MV-4-11 (cell line): ENCODE measurements around the gene RPUSD3.
"Not testable (repeated sequence)": the region's sequence is repeated elsewhere in the genome, so short reads cannot be mapped to it uniquely, and the experiment has no call there.

Experiments
- DNase-seq: peaks from one replicate; lab custom pipeline; 2025; lab: John Stamatoyannopoulos, UW

RPUSD3 gene

DNA sequence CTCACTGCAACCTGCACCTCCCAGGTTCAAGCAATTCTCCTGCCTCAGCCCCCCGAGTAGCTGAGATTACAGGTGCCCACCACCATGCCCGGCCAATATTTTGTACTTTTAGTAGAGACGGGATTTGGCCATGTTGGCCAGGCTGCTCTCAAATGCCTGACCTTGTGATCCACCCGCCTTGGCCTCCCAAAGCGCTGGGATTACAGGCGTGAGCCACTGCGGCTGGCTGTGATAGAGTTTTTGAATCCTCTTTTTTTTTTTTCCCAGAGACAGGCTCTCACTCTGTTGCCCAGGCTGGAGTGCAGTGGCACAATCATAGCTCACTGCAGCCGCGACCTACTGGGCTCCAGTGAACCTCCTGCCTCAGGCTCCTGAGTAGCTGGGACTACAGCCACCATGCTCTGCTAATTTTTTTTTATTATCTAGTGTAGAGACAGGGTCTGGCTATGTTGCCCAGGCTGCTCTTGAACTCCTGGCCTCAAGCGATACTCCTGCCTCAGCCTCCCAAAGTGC, 21.4 kb upstream of the RPUSD3 start:
- DNase-seq = not testable (repeated sequence)

DNA sequence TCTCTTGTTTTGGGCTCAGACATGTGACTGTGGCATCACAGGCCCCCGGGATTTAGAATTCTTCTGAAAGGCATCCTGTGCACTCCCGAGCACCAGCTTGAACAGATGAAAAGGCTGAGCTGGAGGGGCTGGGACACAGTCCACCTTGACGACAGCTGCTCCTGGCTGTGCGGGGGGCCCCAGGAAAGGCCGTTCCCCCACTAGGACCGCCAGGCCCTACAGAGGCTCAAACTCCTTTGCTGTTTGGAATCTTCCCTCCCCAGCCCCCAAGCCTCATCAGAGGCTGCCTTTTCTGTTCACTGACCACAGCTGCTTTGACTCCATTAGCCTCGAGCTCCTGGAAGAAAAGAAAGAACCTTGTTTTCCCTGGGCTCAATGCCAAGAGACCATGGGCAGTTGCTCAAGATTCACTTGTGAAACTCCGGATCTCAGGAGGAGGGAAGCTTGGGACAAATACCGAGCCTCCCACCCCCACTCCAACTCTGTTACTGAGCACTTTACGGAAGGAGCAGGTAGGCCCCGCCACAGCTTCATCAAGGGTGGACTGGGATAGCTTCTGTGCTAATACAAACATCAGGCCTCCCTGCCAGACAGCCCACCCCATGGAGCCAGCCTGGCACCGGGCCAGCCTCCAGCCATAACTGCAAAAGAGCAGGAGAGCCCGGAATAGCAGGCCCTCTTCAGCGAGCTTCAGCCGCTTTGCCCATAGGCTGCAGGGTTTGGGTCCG, 20.6 kb upstream of the RPUSD3 start:
- DNase-seq = peak; percentile 63

DNA sequence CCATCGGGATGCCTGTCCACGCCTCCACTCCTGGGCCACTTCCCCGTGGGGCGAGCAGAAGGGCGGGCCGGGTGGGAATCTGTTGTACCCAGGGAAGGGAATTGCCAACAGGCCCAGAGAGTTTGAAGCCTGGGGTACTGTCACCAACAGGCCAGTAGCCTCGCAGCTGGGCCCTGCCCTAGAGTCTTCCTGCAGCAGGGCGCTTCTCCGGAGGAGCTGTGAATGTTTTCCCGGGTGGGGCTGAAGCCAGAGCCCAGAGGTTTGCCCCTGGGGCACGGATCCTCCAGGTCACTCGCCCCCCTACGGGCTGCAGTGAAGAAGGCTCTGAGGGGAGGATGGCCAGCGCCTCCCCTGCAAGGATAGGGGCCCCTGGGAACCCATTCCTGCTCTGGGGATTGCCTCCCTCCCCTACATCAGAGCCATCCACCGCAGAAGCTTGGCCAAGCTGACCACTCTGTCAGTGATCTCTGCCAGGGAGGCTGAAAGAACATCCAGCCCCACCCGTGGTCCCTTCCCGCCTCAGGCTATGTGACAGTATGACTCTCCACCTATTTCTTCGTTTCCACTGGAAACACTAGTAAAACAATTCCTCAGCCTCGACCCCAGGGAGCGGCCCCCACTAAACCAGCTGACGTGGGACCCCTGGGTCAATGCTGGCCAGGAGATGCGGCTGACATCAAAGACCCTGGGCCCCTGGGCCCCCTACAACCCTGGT, 19.4 kb upstream of the RPUSD3 start:
- DNase-seq = no peak

DNA sequence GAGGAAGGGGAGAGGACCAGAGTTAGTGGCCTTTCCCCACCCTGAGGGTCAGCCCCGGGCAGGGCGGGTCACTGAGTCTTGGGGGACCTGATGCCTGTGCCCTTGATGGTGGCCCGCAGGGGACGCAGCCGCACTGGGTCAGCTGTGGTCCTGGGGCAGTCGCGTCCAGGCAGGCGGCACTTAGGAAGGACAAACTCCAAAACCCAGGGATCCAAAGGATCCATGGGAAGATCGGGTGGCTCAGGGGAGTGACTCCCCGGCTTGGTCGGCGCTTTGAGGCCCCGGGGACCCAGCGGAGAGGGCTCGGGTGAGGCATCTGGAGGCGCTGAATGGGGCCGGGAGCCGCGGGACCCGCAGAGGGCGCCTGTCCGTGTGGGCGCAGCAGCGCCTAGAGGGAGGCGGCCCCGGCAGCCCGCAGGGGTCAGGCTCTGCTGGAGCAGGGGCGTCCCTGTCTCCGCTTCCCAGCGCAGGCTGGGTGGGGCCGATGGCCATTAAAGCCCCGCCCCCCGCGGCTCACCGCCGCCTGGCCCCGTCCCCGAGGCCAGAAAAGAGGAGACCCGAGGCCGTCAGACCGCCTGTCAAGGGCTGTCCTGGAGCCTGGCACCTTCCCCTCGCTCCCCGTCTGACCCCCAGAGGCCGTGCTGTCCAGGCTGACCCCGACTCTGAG, 18.7 kb upstream of the RPUSD3 start:
- no peak for DNase-seq

DNA sequence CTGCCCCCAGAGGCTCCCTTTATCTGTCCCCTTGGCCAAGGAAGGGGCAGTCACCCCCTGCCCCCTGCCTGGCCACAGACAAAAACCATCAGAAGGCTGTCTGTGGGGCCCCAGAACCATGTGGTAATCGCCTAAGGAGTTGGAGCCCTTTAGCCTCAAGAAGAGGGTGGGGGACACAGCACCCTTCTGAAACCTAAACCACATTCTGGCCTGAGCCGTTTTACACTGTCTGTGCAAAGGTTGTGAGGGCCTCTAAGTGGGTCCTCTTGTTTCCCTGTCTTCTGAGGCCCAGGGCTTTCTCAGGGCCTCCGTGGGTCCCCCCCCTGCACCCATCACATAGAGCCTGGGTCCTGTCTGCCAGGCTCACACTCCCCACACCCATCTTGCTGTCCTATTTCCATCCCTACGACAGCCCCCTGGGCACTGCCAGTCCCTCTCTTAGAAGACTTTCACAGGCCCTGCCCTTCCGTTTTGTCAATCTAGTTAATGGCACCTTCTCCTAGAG, 17.9 kb upstream of the RPUSD3 start:
- no peak for DNase-seq

DNA sequence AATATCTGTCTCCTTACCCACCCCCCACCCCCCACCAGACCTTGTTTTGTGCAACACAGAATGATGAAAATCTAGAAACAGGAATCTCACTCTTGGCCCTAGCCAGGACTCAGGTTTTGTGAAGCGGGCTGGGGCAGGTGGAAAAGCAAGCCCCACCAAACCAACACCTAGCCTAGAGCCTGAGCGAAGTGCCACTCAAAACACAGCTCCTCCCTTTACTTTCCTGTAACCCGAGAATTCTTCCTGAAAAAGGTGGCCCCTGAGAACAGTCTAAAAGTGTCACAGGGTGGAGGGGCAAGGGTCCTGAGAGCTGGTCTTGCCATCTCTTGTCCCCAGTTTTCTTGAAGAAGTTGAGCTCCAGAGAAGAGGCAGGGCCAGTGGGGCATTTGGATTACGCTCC, 17.4 kb upstream of the RPUSD3 start:
- no peak for DNase-seq

DNA sequence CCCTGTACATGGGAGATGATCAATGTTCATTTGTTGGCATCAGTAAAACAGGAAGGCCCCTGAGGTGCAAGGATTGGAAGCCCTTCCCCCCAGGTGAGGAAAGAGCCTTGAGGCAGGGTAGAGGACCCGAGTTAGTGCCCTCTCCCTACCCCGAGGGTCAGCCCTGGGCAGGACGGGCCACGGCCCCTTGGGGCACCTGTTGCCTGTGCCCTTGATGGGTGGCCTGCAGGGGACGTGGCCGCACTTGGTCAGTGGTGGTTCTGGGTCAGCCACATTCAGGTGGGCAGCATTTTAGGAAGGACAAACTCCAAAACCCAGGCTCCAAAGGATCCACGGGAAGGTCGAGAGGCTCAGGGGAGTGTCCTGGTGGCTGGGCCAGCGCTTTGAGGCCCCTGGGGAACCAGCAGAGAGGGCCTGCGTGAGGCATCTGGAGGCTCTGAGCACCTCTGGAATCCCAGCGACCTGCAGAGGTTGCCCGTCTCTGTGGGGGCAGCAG, 15.8 kb upstream of the RPUSD3 start:
- DNase-seq = no peak

DNA sequence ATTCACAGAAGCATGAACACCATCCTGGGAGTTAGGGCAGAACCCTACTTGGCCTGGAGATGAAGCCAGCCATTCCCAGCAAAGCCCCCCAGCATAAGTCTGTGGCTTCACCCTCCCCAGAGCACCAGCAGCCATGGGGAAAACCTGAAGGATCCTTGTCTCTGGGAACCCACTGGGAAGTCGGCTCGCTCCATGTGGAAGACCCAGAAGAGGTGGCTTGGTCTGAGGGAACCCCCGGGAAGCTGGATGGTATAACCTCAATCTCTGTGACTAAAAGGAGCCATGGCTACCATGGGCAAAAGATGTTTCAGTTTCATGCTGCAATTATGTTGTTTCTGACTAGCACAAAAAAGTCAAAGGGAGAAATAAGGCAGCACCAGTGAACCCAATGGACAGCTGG, 11.8 kb upstream of the RPUSD3 start:
- DNase-seq = no peak

DNA sequence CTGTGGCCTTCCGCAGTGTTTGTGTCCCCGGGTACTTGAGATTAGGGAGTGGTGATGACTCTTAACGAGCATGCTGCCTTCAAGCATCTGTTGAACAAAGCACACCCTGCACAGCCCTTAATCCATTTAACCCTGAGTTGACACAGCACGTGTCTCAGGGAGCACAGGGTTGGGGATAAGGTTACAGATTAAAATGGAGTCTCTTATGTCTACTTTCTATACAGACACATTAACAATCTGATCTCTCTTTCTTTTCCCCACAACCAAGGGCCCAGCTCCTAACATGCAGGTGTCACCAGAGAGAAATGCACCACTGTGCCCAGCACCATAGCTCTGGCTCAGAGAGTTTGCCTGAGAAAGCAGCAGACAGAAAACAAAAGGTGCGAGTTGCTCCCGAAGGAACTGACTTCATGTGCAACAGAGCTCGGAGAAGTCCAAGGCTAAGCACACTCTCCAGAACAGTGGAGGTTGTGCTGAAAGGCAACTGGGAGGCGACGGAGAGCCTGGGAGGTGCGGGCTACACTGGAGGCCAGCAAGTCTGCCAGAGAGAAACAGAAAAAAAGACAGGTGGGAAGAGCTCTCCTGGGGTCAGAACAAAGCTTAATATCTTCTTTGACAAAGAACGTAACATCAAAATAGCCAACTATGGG, 10.6 kb upstream of the RPUSD3 start:
- not testable (repeated sequence) for DNase-seq

DNA sequence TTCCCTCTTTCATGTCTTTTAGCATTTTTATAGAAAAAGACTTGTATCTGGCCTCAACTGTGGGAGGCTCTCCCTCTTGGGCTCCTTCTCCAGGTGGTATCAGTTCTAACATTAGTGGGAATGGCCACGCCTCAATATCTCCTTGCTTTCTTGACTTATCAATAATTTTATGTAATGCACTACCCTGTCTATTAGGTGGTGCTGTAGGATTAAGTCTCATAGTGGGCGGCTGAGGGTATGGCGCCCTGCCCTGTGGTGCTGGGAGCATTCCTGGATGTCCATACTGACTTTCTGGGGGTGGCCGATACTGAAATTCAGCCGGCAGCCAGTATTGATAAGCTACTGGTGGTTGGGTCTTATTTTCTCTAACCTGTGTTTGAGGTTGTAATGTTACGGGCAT, 8.7 kb upstream of the RPUSD3 start:
- no peak for DNase-seq

DNA sequence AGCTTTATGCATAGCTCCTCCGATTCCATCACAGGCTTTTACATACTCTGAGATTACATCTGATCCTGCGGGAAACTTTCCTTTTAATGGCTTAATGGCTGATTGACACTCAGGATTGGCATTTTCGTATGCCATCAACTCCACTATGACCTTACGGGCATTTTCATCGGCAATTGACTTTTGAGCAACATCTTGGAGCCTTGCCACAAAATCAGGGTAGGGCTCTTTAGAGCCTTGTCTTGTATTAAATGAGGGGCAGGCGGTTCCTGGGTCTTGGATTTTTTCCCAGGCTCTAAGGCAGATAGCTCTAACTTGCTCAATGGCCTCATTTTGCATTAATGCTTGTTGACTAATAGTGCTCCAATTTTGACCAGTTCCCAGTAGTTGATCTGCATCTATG, 8.1 kb upstream of the RPUSD3 start:
- not testable (repeated sequence) for DNase-seq

DNA sequence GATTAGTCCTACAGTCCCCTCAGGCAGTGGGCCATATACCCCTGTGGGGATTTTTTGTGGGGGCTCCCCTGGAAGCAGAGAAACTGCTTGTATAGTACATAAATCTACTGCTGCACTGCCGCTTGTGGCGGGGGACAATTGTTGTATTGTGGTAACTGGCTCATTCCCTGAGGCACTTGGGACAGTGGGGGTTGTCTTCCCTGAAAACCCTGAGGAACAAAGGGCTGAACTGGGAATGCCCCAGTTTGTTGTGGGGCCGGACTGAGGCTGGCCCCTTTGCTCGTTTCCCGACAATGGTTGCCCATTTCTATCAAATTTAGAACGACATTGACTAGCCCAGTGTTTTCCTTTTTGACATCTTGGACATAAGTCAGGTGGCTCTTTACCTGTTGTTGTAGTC, 7.6 kb upstream of the RPUSD3 start:
- not testable (repeated sequence) for DNase-seq

DNA sequence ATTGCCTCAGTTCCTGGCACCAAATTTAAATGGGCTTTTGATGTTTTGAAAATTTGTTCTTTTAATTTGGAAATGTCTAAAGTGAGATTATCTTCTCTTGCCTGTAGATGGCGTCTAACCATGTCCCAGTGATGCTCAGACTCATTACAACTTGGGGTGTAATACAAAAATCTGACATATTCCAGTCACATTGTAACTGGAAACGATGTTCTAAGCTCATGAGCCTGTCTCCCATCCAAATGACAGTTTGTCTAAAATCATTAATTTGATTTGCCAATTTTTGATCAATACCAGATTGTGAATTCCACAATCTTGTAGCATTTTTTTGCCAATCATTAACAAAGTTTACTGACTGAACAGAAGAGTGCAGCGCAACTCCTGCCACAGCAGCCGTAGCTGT, 5.1 kb upstream of the RPUSD3 start:
- DNase-seq = peak; percentile 26

DNA sequence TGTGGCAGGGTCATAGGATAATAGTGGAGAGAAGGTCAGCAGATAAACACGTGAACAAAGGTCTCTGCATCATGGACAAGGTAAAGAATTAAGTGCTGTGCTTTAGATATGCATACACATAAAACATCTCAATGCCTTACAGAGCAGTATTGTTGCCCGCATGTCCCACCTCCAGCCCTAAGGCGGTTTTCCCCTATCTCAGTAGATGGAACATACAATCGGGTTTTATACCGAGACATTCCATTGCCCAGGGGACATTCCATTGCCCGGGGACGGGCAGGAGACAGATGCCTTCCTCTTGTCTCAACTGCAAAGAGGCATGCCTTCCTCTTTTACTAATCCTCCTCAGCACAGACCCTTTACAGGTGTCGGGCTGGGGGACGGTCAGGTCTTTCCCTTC, 4.1 kb upstream of the RPUSD3 start:
- not testable (repeated sequence) for DNase-seq

DNA sequence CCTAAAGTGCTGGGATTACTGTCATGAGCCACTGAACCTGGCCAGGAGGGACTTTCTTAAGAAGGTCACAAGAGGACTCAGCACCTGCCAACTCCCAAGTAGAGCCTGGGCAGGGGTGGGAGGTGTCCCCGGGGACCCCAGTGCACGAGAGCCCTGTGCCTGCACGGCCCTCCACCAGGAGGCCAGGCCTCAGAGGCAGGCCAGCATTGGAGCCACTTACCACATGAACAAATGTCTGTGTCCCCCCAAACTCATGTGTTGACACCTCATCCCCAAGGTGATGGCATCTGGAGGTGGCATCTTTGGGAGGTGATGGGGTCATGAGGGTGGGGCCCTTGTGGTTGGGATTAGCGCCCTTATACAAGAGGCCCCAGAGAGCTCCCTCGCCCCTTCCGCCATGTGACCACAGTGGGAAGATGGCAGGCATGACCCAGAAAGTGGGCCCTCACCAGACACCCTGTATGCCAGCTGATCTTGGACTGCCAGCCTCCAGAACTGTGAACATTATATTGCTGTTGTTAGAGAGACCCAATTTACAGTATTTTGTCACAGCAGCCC, 3.2 kb upstream of the RPUSD3 start:
- DNase-seq = no peak

DNA sequence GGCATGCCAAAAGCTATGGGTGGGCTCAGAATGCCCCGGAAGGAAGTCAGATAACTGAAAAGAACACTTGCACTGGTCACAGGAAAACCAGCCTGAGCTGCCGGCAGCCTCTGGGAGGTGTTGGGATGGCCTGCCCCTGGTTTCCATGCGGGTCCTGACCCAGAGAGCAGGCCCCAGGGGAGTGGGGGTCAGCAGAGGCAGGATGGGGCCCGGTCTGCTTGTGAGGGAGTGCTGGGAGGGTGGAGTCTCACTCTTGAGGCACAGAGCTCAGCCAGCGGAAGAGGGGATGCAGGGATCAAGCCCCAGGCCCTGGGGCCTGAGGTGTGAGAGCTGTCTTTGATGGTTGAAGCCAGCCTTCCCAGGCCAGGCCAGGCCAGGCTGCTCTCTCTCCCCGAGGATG, 2.4 kb upstream of the RPUSD3 start:
- no peak for DNase-seq

DNA sequence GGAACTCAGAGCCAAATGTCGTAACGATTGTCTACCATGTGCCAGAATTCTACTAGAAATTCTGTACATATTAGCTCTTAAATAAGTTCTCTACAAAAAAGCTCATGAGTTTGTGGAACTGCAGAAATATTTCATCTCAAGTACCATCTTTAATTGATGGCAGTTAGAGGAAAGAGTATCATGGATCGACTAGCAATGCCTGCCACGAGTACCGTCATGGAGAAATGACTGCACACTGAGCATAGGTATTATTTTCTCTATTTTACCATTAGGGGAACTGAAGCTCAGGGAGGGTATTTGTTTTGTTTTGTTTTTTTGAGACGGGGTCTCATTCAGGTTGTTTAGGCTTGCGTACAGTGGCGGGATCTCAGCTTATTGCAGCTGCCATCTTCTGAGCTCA, 2.8 kb downstream of the RPUSD3 start:
- DNase-seq = no peak

DNA sequence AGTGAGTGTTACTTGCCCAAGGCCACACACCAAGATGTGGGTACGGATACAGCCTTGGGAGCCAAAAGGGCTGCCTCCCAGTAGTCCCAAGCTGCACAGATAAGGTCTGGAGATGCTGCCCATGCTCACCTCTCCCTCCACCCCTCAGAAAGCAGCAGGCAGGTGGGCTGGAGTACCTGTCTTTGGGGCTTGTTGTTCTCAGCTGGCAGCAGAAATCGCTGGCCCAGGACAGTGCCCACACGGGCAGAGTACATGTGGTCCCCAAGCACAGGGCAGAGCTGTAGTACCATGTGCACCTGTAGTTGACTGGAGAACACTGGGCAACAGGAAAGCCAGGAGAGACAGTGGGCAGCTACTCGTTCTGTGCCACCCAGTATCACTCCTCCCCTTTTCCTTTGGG, 5.0 kb downstream of the RPUSD3 start:
- DNase-seq = no peak

DNA sequence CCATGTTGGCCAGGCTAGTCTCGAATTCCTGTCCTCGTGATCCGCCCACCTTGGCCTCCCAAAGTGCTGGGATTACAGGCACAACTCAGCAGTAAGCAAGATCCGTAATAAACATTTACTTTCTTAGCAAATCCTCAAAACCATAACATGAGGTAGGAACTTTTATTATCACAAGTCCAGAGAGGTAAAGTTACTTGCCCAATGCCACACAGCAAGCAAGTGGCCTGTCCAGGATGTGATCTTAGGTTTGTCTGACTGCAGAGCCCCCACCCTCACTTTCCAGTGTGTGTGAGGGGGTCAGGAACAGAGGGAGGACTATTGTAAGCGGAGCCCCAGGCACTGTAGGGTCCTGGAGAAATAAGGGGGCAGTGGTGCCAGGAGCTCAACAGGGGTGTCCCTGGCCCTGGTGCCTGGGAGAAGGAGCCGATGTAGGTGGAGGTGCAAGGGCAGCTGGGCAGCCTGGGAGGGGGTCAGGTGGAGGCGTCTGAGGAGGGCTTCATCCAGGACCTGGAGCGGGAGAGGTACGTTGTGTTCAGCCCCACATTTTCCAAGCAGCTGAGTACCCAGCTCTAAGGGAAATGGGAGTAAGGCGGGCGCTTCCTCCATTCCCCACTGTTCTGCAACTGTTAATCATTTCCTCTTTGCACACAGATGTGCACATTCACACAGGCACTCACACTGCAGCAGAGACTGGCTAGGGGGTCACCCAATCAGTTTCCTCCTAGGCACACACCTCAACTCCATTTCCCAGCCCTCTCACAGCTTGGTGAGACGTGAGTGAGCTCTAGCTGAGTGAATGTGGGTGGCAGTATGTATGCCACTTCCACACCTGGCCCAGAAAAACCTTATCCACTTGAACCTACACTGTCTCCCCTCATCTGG, 5.9 kb downstream of the RPUSD3 start:
- peak; percentile 69 for DNase-seq

DNA sequence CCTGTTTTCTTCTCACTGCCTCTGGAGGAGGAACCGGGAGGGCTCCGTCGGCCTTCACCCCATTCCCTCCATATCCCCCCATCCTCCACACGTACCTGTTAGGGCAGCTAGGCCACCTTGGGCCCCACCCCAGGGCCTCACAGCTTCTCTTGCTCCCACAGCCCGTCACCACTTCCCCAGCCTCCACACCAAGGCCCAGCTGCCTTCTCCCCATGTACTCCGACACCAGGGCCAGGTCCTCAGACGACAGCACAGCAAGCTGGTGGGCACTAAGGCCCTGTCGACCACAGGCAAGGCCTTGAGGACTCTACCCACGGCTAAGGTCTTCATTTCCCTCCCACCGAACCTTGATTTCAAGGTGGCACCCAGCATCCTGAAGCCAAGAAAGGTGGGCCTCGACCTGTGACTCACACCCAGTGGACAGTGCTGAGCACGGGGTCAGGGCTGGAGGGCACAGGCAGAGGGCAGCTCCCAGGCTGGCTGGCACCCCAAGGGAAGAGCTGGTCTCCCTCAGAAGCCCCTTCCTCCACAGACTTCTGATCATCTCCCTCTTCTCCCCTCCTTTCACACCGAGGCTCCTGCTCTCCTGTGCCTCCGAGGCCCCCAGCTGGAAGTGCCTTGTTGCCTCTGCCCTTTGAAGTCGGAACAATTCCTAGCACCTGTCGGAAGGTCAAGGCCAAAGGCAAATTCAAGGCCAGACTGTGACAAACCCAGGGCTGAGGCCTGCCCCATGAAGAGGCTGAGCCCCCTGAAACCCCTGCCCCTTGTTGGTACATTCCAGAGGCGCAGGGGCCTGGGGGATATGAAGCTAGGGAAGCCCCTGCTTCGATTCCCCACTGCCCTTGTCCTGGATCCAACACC, 9.1 kb downstream of the RPUSD3 start:
- DNase-seq = no peak
